Left colon (tissue), 2 donors: ENCODE results near the gene EPHB1. TPM values are rescaled to one million over a fixed set of nuclear protein-coding genes. Genes with fewer than 3 reads are reported as not detected.
A peak's percentile ranks its signal among the peaks of the same experiment; 100 is the strongest.

Source experiments
- ATAC-seq: fragments of 200-7000 bp; cut with Tn5 transposase; one replicate; pipeline ENCODE4 v1.9.1; 2020; ENCODE audit warnings: mild to moderate bottlenecking, moderate library complexity
- DNase-seq, 2 donors: peaks; one replicate each; pipeline ENCODE4 v3.0.0-alpha.2; 2020
- intact Hi-C, 2 donors: fragments of 100-400 bp; cut with DNase I in 1 of 2; cut with micrococcal nuclease in 1 of 2; formaldehyde crosslinking; loops; one replicate each; pipeline versions ENCODE4 v1.11.2 to v1.14.0; 2022; cut with DNase I, micrococcal nuclease
- total RNA-seq, 2 donors: library from RNA; stranded (reverse); fragmentation: NEBNext Ultra II Directional; extraction: Animal tissue kit (Norgen Biotek cat#: 25700); gene quantifications; one replicate each; pipeline ENCODE4 v1.2.1, GENCODE V29; 2021
- donor health status: DM: no; HTN: no; CAD: no.
- donor health status: DM: yes; HTN: yes; CAD: no.

The EPHB1 gene
- total RNA-seq, 2 donors from 2014 or later: 0.31 to 1.1 TPM

DNA sequence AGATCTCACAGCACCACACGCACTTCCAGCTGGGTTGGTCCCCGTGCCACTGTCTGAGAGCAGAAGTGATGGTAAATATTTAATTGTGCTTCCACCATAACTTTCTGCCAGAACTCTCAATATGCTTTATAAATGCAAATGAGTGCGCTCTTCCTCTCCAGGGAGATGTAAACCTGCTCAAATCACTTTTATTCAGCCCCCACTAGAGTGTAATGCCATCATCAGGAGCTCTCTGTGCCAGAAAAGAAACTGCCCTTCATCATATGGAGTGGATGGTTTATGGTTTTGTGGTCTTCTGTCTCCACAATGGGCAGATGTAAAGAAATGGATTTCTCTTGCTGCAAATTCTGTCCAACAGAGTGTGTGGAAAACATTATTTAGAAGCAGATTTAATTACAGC, 127.0 kb downstream of the EPHB1 start:
- intact Hi-C loops: no loop called here
- ATAC-seq (no peak), DNase-seq (no peak)

DNA sequence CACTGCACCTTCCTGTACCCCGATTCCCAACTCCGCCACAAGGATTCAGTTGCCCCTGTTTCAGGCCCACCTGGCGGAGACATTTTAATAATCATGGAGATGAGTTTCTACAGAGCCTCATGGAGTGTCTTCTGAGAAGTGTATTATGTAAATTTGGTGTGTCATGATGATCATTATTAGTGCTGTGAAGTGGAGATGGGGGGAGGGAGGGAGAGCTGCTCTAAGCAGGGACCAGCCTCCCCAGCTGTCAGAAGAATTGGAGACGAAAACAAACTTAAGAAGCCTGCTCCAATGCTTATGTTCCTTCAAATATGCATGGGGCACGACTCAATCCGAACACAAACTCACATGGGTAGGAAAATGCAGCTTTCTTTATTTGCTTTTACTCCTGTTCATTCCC, 127.8 kb downstream of the EPHB1 start:
- intact Hi-C loops: no loop called here

DNA sequence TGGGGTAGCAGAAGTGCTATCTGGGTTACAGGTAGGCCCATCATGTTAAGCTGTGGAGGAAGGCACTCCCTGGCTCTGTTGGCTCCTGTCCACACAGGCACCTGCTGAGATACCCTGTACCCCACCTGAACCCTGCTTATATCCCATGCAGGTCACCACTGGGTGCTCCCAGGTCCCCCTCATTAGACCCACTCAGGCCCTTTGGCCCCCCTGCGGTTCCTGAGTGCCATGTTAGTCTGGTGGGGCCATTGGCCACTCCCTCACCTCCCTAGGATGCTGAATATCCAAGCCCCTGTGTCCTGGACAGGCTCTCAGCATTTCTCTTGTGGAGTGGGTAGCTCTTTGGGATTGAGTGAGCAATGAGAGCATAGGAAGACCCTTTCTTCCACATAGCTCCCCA, 128.2 kb downstream of the EPHB1 start:
- intact Hi-C loops: no loop called here
- ATAC-seq (no peak), DNase-seq (no peak)

More for the DNA sequence above, 127.8 kb downstream of the EPHB1 start:
- no peak for ATAC-seq
- DNase-seq: no peak

DNA sequence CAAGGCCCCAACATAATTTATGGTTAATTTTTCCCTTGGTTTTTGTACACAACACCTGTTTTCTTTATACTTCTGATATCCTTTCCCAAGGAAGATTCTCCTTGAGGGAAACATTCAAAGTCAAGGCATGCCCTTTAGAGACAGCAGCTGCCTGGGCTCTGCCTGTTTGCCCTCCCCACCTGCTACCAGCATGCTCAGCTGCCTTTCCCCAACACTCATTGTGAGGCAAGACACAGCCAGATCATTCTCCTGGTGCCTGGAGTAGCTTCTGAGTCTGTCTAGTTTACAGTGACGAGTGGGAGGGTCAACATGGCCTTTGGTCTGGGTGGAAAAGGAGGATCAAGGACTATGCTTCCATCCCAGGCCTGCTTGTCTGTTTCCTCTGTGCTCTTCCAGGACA, 132.5 kb downstream of the EPHB1 start:
- DNase-seq: no peak
- no peak for ATAC-seq
- intact Hi-C loops: no loop called here

DNA sequence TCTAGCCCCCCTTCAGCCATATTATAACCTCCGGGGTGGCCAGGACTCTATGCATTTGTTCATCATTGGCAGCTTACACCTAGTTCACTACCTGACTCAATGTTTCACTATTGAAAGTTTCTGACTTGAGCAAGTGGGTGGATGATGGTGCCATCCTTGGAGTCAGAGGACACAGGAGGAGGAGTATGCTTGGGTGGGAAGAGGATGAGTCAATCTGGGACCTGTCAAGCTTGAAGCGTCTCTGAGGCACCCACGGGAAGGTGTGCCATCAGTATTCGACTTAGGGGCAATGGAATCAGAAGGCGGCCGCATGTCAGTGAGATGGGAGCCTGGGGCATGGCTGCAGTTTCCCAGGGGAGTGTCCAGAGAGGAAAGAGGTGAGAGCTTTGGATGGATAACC, 133.3 kb downstream of the EPHB1 start:
- DNase-seq (no peak), ATAC-seq (no peak)
- intact Hi-C loops: no loop called here

DNA sequence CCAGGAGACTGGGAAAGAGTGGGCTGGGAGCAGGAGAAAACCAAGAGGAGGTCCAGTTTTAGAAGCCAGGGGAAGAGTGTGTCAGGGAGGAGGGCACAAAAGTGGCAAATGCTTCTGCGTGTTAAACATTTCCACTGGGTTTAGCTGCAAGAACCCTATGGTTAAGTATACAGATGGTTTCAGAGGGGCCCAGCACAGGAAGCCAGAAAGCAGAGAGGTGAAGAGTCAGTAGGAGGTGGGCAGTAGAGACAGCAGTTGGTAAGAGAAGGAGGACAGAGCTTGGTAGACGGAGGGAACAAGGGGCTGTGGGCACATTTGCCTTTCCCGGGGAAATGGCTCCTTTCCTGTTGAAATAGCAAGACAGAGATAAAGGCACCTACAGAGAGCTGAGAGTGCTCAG, 133.8 kb downstream of the EPHB1 start:
- DNase-seq (no peak), ATAC-seq (no peak)
- intact Hi-C loops: no loop called here

DNA sequence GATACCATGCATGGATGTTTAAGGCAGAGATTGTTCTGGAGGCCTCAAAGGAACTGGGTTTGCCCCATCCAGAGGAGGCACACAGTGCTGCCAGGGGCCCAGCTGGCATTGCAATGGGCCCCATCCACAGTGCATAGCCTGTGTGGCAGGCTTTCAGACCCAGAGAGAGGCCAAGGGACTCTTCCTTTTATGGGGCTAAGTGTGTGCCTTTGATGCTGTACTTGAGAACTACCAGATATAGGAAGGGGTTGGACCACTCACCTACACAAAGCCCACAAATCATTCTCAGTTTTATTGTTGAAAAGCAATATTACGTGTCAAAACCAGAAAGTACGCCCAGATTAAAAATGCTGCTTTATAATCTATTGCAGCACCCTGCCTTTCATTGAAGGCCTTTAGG, 134.9 kb downstream of the EPHB1 start:
- DNase-seq: no peak
- no peak for ATAC-seq
- intact Hi-C loops: no loop called here

DNA sequence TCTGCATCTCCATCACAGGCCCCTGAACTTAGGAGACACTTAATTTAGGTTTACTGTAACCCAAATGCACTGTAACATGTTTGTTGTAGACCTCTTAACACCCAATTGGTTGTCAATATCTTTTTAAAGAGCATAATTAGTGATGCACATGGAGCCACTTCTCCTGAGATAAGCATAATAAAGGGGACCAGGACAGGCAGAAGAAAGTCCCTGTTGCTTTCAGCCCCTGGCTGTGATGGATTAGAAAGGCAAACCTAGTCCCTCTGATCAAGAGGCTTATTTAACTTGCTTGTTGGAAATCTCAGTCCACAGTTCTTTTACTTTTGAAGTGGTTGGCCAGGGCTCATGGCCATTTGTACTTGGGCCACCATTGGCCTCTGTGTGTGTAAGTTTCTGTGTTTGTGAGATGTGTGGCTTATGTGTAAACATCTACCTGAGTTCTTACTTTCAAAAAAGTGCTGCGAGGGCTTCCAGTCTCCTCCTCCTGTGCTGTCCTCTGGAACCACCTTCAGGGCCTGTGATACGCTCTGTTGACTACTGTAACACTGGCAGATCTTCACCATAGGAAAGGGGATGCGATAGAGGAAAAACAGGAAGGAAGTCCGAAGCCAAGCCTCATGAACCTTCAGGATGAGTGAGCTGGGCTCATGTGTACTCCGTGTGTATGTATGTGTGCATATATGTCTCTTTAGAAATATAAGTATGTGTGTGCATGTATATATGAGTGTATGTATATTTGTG, 136.2 kb downstream of the EPHB1 start:
- ATAC-seq: no peak
- no peak for DNase-seq
- intact Hi-C loops: no loop called here

DNA sequence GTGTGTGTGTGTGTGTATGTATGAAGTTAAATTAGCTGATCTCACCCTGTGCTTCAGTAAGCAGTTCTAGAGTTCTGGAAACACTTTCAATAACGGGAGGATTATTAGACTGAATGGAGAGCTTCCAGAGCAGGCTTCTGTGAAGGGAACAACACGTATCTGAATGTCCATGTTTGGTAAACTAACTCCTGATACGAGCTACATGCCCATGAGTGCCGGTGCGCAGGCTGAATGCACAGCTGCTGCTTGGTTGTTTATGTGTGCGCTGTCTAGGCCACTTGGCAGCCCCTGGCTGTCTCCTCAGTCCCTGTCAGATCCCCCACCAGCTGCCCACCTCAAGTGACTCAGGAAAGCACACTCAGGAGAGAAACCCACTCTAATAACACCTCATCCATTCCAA, 137.0 kb downstream of the EPHB1 start:
- no peak for ATAC-seq
- intact Hi-C loops: no loop called here
- DNase-seq: peak in 1 of 2 donors; percentile 38

DNA sequence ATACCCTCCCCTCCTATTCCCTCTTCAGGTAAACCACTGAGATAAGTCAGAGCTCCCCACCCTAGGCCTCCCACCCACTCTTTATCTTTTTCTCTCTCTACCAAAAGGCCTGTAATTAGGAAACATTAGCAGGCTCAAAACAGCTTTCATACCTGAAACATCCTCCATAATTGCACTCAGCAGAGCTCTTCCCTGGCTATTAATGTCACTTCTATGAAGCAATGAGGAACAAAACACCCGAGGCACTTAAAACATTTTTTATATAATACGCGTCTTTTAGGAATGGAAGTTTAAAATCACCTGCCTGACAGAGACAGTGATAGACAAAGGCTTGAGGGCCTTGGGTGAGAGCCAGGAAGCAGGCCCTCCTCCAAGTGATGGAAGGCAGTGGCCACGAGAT, 138.9 kb downstream of the EPHB1 start:
- intact Hi-C loops: no loop called here
- no peak for ATAC-seq
- DNase-seq: no peak

DNA sequence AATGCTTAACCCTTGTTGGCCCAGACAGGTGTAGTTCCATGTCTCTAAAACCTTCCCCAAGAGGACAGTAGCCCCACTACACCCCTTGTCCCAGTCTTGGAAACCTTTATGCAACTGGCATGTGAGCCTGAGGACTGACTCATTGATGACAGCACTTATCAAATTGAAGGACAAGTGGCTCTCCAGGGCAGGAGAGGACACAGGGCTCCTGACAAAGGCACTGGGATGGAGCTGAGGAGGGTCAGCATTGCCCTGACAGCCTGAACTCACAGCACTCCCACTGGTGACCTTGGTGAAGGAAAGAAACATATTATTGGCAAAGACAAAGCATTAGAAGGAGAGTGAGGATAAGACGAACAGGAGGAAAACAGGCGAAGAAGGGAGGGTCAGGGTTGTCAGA, 139.9 kb downstream of the EPHB1 start:
- DNase-seq: no peak
- ATAC-seq: no peak
- intact Hi-C loops: no loop called here

DNA sequence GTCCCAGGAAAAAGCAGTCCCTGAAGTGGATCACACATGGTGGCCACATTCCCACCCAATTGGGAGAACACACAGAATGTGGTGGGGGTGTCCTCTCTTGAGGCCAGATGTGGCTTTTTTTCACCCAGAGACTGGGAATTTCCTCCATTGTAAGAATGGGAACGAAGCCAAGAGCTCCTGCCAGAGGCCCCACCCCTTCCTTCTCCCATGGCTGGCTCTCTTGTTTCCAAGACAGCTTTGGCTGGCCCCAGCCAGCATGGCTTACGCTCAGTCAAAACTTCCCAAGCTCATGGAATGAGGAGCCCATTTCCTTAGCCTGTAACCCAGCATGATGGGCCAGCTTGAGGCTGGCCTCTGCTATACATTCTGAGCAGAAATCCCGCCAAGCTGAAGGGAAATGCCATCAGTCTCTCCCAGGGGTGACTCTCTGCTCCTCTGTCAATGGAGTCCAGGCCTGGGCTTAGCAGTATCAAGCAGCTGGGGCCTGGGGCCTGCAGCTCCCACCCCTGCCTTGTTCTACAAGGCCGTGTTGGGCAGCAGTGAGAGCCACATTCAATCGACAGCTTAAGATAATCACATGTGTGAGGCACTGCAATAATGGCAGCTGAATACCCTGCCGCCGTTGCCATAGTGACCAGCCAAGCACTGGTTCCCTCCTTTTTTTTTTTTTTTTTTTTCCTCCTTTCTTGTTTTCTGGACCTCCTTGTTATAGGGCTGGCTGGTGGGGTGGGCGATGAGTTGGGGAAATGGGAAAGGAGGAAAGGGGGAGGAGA, 142.4 kb downstream of the EPHB1 start:
- ATAC-seq: no peak
- no peak for DNase-seq
- intact Hi-C loops: no loop called here

DNA sequence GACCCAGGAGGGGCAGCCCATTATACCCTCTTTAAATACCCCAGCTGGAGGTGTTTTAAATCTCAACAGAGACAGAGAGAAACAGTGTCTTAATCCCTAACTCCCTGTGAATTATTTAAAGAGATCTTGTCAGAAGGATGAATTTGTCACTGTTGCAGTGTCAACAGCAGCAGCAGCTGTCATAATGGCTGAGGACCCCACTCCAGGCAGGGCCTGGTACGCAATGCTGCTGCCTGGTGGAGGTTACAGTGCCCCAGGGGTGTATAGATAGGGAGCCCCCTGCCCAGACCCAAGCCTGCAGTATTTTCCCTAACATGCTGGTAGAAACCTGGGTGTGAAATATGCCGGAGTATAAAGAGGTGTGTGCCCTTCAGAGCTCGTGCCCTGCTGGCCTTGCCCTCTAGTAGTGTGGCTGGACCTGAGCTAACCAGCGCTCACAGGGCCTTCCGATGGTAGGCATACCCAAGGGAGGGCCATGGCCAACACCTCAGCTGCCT, 143.0 kb downstream of the EPHB1 start:
- ATAC-seq (no peak), DNase-seq (no peak)
- intact Hi-C loops: no loop called here

DNA sequence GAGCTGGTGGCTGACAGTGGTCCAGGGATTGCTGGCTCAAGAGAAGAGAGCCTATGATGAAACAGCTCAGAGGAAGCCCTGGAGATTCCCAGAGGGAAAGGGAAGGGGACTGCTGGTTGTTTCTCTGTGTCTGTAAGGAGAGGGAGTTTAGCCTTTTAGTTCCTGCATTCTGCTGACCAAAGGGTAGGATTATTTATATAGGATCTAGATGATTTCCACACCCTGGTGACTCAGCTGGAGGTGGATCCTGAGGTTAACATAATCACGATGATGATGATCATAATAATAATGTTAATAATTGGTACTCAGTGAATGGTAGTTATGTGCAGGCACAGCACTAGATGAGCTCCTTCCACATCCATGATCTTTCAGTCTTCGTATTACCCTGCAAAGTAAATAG, 144.9 kb downstream of the EPHB1 start:
- no peak for ATAC-seq
- intact Hi-C loops: no loop called here
- no peak for DNase-seq

DNA sequence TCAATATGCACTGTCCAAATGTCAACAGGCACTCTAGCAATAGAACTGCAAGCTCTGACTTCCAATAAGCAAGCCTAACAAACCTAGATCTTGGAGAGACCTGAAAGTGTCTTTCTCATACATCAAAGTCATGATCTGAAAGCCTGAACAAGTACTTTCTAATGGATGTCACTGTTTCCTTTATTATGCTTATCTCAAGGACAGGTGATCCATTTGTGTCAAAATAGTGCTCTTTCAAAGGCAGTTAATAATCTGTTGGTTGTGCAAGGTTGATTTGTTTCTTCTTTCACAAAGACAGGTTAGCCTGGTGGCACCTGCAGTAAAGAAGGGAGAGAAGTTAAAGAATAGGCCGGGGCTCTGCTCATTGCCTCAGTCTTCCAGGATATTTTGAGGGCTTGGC, 146.8 kb downstream of the EPHB1 start:
- no peak for ATAC-seq
- intact Hi-C loops: no loop called here
- no peak for DNase-seq

DNA sequence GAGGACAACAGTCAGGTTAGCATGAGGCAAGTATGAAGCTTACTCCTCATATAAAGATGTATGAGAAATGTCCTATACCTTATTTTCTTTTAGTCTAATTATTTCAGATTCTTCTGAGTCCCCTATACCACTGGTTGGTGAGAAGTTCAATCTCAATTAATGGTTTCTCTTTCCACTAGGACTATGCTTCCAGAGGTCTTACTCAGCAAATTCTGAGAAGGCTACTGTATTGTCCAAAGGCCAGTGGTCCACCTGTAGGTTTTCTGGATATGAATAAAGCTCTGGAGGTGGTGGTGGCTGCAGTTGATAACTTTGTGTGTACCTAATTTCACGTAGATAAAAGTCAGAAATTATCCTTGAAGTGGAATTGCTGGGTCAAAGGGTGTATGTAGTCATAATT, 149.4 kb downstream of the EPHB1 start:
- ATAC-seq (no peak), DNase-seq (no peak)
- intact Hi-C loops: no loop called here

DNA sequence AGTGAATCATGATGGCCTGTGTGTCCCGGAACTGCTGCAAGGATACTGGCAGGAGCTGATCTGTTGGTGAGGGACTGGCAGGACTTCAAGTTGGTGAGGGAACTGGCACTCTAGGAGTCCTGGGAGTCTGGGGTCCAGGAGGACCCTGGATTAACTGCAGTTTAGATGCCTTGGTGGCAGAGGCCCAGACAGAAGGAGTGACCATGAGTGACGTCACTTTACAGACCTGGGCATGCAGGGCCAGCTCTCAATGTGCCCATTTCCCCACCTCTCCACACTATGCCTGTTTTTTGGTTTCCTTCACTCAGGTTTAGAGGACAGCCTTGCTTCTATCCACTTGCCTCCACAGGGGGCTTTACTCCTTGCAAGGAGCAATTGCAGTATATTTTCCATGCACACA, 154.1 kb downstream of the EPHB1 start:
- ATAC-seq (no peak), DNase-seq (no peak)
- intact Hi-C loops: no loop called here

DNA sequence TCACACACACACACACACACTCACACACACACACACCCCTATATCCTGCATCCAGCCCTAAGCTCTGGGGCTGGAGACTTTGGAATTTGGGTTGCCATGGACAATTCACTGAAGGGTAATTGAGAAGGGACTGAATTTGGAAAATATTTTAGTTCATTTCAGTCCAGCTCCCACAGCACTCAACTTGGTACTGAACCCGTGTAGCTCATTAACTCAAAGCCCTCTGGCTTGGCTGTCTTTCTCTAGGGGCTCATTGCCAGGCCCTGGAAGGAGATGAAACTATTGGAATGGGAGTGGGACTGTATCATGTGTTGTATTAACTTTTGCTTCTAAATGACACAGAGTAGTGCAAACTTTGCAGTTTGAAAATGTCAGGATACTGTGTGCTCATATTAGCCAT, 157.3 kb downstream of the EPHB1 start:
- ATAC-seq (no peak), DNase-seq (no peak)
- intact Hi-C loops: loop anchor here in 1 of 2 donors (10.0 kb wide), 1 partner anchor 82 kb away; no protein-coding TSS in a partner anchor

DNA sequence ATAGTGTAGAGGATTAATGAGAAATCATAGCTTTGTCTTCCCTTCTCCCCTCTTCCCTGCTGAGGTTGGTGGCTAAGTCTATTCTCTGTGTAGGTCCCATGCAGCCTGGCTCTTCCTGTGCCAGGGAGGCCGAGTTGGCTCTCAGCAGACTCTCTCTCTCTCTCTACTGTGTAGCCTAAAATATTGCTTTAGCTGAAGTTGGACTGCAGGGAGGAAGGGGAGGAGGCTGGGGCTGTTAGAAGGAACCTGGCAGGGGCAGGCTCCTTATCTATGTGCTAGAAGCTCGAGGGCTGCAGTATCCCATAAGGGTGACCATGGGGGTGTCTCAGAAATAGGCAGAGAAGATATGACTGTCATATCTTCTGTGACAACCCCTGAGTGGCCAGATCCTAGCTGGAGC, 160.8 kb downstream of the EPHB1 start:
- intact Hi-C loops: loop anchor here in 1 of 2 donors (10.0 kb wide), 1 partner anchor 79 kb away; no protein-coding TSS in a partner anchor
- DNase-seq (no peak), ATAC-seq (no peak)

DNA sequence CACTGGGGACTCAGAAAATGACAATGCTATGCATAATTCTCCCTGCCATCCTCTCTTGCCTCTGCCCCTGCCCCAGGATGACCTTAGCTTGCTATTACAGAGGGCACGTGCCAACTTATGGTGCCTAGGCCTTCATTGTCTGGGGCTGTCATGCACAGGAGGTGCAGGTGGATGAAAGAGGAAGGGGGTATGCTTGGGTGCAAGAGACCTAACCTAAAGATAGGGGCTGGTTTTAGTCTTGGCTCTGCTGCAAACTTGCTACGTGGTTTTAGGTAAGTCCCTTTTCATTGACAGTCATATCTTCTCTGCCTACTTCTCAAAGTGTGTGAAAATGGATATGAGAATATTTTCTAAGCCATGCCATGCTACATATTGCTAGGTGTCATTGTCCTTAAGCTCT, 161.3 kb downstream of the EPHB1 start:
- no peak for DNase-seq

More for the DNA sequence above, 161.3 kb downstream of the EPHB1 start:
- intact Hi-C loops: loop anchor here in 1 of 2 donors (10.0 kb wide), 1 partner anchor 78 kb away; no protein-coding TSS in a partner anchor
- ATAC-seq: no peak
